ENCODE results near the gene SLC35A4.
"Not testable (repeated sequence)": the region's sequence is repeated elsewhere in the genome, so short reads cannot be mapped to it uniquely, and the experiment has no call there.

Gene SLC35A4

DNA sequence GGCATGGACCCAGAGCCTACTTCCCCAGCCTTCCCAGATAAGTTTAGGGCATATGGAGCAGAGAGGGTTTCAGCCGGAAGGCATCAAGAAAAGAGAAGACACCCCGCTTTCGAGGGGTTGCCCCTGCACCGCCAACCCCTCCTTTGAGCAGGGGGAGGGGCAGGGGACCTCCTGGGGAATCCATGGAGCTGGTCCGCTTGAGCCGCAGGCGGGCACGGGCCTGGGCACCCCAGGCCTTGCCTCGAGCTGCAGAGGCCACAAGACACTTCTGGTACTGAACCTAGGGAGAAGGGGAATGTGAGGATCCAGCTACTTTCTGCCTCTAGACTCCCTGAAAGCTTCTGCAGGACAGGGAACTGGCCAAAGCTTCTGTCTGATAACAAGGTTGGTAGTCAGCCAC lies 6.1 kb upstream of the SLC35A4 start:
- no peak for DNase-seq

DNA sequence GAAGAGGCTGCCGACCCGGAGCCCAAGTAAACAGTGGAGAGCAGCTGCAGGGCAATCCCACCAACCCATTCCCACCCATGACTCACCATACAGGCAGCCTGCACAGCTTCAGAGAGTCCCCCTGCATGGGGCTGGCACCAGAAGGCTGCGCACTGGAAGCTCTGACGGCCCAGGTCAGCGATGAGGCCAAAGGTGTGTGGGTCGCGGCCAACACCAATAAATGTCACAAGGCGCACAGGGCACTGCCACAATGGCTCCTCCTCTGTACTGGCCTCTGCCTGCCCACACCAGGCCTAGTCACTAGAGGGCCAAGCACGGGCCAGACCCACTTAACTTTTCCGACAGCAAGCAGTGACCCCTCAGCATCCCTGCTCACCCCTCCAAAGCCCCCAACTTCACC lies 4.4 kb upstream of the SLC35A4 start:
- no peak for DNase-seq

DNA sequence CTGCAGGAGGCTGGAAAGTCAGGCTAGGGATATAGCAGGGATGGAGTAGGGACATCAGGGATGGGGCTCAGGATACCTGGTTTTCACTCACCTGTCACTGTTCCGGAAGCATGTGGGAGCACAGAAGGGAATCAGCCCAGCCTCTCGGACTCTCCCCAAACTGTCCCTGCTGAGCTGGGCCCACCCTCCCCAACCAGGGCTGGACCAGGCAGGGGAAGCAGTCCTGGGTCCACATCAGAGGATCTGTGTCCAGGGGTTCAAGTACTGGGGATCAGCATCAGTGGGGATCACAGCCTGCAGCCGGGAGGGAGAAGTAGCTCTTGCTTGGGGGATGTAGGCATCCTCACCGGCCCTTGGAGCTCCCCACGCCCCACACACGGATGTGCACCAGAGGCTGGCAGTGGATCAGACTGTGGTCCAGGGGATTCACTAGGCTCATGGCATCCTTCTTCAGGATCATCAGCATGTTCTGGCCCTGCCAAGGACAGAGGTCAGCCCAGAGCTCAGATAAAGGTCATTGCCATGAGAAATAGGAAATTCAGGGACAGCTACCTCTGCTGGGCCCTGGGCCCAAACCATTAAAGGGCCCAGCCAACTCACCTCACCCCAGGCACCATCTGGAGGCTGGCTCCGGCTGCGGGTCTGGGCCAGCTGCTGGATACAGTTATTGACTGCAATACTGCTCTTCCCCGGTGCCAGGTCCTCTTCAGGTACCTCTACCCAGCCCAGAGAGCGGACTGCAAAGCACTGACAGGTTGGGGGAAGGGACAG lies 2.7 kb upstream of the SLC35A4 start:
- DNase-seq: no peak

GRCh38 chr5:140563596-140563995 lies 1.0 kb upstream of the SLC35A4 start:
- no peak for DNase-seq

- peak in 1 of 4 experiments; percentile 43 for DNase-seq
These were observed 574 bp downstream of the SLC35A4 start for GRCh38 chr5:140565024-140565779.

- DNase-seq: no peak
These were observed 1.1 kb downstream of the SLC35A4 start for GRCh38 chr5:140565780-140566095.

DNA sequence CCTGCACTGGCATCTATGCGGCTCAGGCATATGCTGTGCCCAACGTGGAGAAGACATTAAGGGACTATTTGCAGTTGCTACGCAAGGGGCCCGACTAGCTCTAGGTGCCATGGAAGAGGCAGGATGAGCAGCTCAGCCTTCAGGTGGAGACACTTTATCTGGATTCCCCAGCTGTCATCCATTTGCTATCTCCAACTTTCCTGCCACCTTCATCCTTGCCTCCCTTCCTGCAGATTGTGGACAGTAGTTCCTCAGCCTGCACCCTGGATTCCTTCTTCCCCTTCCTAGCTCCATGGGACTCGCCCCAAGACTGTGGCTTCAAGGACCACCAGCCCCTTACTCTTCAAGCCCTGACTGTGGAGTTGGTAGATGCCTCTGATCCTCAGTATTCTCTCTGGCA lies 2.0 kb downstream of the SLC35A4 start:
- DNase-seq: no peak

DNA sequence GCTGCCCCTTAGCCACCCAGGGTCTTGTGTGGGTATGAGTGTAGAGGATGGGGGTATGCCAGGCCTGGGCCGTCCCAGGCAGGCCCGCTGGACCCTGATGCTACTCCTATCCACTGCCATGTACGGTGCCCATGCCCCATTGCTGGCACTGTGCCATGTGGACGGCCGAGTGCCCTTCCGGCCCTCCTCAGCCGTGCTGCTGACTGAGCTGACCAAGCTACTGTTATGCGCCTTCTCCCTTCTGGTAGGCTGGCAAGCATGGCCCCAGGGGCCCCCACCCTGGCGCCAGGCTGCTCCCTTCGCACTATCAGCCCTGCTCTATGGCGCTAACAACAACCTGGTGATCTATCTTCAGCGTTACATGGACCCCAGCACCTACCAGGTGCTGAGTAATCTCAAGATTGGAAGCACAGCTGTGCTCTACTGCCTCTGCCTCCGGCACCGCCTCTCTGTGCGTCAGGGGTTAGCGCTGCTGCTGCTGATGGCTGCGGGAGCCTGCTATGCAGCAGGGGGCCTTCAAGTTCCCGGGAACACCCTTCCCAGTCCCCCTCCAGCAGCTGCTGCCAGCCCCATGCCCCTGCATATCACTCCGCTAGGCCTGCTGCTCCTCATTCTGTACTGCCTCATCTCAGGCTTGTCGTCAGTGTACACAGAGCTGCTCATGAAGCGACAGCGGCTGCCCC lies 2.6 kb downstream of the SLC35A4 start:
- DNase-seq: no peak

GRCh38 chr5:140567871-140568270 lies 3.2 kb downstream of the SLC35A4 start:
- no peak for DNase-seq

GRCh38 chr5:140568443-140569063 lies 3.9 kb downstream of the SLC35A4 start:
- DNase-seq: no peak

DNA sequence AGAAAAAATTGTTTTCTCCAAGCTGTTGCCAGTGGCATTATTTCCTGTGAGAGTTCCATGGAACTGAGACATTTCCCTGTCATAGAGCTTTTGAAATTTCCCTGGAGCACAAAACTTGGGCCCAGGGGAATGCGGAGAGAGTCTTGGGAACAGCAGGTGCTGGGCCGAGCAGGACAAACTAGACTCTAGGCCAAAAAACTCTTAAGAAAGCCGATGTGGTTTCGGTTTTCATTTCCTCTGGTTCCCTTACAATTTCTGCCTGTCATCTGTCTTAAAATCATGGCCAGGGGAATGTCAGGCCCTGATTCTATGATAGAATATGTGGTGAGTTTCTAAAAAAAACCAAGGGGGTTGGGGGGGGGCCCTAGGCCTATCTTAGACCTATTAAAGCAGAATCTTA lies 4.6 kb downstream of the SLC35A4 start:
- peak; percentile 30 to 56 (median 44) for DNase-seq

DNA sequence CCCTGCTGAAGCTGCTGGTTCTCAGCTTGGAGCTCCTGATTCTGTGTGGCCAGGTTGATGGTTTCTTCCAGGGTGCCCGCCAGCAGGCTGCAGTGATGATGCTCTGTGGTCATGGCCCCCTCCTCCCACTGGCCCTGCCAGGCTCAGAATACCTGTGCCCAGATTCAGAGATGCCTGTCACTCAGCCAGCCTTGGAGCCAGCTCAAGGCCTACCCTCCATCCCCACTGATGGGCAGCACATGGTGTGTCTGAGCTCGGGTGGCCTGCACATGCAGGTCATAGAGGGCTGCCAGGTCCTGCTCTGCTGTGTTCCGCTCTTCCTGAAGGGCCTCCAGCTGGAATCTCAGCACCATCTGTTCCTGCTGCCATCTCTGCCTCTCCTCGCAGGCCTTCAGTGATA lies 5.4 kb downstream of the SLC35A4 start:
- DNase-seq: no peak

DNA sequence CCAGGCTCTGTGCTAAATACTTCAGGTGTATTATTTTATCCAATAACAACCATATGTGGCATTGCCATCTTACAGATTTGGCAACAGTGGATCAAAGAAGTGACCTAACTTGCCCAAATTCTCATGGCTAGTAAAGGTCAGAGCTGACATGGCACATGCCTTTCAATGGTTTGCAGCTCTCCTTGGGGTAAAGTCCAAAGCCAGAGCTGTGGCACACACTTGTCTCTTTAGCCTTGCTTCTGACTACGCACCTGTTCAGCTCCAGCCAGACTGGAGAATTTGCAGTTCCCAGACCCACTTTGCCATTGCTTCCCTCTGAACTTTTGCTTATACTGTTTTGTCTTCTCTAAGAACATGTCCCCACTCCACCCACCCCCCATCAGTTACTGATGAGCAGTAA lies 5.9 kb downstream of the SLC35A4 start:
- no peak for DNase-seq

DNA sequence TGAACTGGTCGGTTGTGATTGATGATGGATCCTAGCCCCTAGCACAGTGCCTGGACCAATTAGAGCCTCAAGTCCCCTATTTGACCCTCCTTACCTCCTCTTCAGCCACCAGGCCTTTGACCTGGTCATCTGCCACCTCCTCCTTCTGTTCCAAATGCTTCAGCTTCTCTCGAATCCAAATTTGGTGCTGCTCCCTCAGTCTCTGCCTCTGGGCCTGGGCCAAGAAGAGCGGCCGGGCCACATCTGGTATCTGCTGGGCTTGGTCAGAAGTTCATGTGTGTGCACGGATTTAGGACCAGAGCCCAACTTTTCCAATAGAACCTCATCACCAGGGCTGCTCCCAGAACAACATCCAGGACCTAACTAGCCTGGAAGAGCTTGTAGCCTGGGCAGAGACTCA lies 6.5 kb downstream of the SLC35A4 start:
- DNase-seq: no peak

GRCh38 chr5:140573683-140574082 lies 9.1 kb downstream of the SLC35A4 start:
- DNase-seq: no peak

DNA sequence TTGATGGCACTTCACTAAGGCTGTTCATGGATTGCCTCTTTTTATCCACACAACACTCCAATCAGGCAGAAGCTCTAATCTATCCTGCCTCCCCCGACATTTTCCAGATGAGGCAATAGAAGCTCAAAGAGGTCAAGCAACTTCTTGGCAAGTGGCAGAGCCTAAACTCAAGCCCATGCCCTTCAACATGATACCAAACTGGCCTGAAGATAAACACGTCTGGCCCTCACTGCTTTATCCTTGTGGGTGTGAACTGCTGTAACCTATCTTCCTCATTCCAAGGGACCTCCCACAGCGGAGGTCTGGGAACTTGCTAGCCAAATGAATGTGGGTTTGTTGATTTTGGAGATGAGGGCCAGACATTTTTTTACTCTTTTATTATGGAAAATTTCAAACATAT lies 9.5 kb downstream of the SLC35A4 start:
- peak; percentile 50 to 77 (median 66) for DNase-seq

DNA sequence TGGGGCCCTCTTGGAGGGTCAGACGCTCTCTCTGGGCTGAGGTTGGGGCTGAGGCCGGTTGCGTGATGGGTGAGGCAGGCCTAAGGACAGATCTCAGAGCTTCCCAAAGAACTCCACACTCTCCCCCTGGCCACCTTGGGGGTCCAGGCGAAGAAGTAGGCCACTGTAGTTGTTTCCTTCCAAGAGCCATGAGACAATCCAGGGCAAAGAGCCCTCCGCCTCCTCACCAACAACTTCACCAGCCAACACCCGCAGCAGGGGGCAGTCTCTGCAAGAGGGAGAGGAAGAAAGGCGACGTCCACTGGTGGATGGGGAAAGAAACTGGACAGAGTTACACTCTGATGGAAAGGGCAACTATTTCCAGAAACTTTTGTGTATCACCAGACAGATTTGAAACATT lies 10.7 kb downstream of the SLC35A4 start:
- DNase-seq: peak; percentile 85 to 93 (median 92)

DNA sequence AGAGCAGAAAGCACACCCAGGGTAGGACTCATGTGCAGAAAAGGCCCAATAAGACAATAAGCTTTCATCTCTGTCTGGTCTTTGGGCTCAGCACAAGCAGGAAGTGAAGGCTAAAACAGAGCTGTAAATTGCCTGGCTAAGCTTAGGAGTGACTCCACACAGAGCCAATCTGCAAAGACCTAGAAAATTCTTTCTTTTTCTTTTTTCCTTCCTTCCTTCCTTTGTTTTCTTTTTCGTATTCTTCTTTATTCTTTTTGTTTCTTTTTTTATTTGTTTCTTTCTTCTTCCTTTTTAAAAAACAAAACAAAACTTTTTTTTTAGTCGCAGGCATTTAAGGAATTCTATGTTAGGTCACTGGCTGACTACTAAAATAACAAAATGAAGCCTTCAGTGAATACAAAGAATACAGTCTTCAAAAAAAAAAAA lies 12.2 kb downstream of the SLC35A4 start:
- peak in 3 of 4 experiments; percentile 49 to 64 (median 55) for DNase-seq

DNA sequence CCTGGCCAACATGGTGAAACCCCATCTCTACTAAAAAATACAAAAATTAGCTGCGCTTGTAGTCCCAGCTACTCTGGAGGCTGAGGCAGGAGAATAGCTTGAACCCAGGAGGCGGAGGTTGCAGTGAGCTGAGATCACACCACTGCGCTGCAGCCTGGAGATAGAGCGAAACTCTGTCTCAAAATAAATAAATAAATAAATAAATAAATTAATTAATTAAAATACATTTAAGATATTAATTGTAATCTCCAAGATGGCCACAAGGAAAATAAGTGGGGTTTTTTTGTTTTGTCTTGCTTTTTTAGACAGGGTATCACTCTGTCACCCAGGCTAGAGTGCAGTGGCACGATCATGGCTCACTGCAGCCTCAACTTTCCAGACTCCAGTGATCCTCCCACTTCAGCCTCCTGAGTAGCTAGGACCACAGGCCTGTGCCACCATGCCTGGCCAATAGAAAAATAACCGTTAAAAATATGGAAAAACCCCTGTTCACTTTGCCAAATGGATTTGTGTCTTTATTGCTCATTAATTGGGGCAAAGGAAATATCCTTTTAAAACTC lies 14.6 kb downstream of the SLC35A4 start:
- not testable (repeated sequence) for DNase-seq

- DNase-seq: no peak
These were observed 22.9 kb downstream of the SLC35A4 start for GRCh38 chr5:140587495-140587894.

DNA sequence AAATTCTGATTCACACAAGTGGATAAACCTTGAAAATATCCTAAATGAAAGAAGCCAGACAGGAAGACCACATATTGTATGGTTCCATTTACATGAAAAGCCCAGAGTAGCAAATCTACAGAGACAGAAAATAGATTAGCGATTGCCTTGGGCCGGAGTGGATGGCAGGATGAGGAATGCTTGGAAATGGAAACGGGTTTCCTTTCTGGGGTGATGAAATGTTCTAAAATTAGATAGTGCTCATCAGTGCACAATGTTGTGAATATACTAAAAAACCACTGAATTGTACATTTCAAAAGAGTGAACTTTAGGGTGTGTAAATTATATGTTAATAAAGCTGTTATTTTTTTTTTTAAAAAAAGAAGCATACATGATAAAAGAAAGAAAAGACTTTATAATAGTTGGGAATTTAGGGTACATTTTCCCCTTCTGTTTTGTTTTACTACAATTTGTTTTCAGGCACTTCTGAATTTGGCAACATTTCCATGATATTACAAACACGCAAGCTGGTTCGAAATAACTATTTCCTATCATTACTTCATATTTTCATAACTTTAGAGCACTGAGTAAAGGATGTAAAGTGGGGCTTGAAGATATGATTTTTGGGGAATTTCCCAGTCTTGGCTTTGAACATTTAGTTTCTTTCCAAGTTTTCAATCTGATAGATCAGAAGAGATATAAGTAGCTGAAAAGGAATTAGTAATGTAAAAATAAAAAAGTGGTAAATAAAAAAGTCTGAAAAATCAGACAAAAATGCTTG lies 23.9 kb downstream of the SLC35A4 start:
- peak in 3 of 4 experiments; percentile 48 to 70 (median 69) for DNase-seq

DNA sequence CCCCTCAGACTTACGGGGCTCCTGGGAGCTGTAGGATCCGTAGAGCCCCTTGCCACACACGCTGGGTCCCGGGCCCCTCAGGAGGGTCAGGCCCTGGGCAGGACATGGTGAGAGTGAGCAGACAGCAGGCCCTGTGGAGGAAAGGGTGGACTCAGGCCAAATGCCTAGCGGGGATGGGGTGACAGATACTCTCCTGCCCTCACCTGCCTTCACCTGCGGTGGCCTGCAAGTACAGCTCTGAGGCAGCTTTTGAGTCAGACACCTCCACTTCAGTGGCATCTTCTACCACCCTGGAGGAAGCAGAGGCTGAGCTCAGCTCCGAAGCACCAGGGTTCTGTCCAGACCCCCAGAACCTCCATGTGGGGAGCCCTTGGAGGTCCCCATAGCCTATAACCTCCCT lies 26.2 kb downstream of the SLC35A4 start:
- no peak for DNase-seq
